Measurements from ENCODE around the gene BRD3. TPM values are rescaled to one million over a fixed set of nuclear protein-coding genes. Genes with fewer than 3 reads are reported as not detected.

BRD3 gene
- total RNA-seq, 1 donor from 2014 or later = 44.7 TPM

DNA sequence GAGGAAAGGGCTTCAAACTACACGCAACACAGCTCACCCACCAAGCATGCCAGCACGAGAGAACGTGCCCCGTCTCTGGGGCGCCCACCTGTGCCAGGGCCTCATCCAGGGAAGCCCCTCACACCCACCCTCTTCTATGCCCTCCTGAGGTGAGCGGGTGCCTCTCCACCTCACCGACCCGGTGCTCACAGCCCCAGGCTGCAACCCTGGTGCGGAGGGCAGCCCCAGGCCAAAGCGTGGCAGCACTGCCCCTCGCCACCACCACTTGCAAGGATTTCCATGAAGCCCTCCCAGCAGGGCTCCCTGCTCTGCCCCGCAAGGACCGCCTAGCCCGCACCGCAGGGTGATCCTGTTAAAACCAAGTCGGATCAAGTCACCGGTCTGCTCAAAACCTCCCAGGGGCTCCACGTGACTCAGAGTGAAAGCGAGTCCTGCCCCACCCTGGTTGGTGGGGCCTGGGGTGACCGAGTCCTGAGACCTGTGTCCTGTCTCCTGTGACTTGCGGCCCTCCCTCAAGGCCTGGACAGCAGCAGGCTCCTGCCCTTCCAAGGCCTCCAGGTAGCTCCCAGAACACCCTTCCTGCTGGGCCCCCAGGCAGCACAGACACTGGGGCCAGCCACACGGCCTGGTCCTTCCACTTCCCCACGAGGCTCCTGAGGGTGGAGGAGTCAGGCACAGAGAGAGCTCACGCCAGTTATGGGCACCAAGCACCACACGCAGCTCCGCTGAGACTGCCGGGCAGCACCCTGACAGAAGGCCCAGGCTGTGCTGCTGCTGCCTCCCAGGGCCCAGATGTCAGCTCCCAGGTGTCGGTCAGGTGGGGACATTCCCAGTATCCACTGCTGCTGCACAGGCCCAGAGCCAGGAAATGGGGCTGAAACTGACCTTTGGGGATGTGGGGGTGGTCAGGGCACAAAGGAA, 12.7 kb downstream of the BRD3 start:
- no peak for DNase-seq (ENCODE audit: low spot score)

GRCh38 chr9:134053941-134054761, 13.7 kb downstream of the BRD3 start:
- no peak for DNase-seq (ENCODE audit: low spot score)

GRCh38 chr9:134053401-134053871, 14.4 kb downstream of the BRD3 start:
- DNase-seq (ENCODE audit: low spot score) = no peak

DNA sequence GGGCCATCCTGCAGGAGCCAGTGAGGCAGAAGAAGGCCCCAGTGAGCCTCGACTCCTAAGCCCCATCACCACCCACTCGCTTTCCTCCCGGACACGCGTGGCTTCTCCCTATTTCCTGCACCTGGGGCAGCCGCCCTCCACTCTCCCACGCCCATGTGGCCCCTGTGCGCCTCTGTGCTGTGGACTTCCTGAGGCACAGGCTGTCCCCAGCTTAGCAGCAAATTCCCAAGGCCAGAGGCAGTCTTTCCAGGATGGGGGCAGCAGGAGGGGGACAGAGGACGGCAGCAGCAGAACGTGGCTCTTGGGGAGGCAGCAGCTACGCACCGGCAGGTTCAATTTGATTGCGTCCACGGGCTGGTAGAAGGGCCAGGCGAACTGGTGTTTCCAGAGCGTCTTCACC, 14.9 kb downstream of the BRD3 start:
- DNase-seq (ENCODE audit: low spot score) = no peak

DNA sequence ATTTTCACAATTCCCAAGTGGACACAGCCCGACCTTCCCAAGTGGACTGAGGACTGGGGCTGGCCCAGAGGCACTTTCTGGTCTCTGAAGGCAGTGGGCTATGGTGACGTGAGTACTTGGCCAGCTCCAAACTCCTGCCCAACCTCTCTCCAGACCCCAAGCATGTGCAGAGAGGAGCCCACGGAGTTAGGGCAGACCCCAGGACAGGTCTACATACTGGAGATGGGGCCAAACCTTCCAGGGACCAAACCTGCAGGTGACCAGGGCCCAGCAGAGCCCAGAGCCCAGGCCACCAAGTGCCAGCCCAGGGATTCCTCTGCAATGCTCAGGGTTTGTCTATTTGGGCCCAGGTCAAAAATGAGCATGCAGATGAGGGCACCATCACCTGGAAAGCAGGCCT, 15.3 kb downstream of the BRD3 start:
- no peak for DNase-seq (ENCODE audit: low spot score)

DNA sequence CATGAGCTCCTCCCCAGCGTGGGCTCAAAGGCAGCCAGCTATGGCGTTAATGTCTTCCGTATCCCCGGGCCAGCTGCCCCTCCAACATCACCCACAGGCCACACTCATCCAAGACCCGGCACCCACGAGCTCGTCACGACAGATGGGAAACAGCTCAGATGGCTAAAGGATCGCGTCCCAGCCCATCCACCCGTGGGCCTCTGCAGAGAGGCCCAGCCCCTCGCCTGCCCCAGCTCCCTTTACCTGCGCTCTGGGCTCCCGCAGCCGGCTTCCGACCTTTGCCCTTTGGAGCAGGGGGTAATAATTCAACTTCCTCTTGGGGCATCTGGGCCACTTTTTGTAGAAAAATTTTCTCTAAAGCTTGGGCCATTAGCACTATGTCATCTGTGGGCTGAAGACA, 16.5 kb downstream of the BRD3 start:
- no peak for DNase-seq (ENCODE audit: low spot score)

DNA sequence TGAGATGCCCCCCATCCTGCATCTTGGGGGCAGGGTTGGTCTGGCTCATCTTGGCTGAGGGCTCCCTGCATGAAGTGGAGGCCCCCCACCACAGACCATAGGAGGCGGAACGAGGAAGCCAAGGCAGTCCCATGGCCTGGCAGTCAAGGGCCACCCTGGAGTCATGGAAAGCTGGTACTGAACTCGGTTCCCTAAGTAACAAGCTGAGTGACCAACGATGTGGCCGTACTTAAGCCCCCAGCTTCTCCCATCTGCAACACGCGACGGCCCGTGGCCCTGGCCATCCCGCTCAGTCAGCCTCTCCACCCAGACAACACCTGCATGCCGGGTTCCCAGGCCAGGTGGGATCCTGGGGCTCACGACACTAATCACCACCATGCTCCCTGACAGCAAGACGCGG, 17.1 kb downstream of the BRD3 start:
- no peak for DNase-seq (ENCODE audit: low spot score)

DNA sequence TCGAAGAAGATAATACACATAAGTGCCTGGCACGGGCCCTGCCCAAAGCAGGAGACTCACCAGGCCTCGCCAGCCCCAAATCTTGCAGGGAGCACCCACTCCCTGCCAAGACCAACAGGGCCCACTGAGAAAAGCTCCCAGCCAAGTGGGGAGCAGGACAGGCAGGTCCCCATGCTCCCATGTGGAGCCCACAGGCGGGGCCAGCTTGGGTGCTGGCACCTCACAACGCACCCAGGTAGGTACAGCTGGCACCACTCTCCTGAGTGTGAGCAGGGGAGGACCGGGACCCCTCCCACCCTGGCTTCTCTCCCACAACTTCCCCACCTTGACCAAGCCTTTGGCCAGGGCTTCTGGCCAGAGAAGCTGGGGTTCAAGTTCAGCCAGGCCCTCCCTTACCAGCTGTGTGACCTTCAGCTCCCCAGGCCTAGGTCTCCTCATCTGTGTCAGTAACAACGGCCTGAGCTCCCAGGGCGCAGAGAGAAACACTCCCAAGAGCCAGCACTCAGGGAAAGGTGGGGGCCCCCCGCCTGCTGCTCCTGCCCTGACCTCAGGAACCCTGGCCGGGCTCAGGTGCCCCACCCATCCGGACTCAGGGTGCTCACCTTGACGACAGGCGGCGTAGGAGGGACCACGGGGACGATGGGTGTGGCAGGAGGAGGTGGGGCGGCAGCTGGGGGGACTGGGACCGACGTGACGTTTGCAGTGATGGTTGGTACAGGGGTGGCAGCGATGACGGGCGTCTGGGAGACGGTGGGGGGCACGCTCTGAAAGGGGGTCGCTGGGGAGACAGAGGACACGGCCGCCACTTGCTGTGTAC, 17.8 kb downstream of the BRD3 start:
- no peak for DNase-seq (ENCODE audit: low spot score)

GRCh38 chr9:134049236-134049635, 18.6 kb downstream of the BRD3 start:
- no peak for DNase-seq (ENCODE audit: low spot score)

DNA sequence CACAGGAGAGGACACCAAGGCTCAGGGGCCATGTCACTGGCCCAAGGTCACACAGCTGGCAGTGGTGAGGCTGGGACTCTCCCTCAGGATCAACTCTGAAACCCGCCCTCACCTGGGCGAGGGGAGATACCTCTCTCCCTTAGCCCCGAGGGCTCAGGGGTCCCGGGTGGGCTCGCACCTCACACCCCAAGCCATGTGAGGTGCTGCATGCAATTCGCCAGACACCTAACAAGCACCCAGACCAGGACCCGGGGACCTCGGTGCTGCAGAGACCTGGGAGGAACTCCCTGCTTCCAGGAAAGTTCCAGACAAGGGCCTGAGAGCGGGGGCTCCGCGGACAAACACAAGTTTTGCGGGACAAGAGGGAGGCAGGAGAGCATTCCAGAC, 19.3 kb downstream of the BRD3 start:
- no peak for DNase-seq (ENCODE audit: low spot score)

DNA sequence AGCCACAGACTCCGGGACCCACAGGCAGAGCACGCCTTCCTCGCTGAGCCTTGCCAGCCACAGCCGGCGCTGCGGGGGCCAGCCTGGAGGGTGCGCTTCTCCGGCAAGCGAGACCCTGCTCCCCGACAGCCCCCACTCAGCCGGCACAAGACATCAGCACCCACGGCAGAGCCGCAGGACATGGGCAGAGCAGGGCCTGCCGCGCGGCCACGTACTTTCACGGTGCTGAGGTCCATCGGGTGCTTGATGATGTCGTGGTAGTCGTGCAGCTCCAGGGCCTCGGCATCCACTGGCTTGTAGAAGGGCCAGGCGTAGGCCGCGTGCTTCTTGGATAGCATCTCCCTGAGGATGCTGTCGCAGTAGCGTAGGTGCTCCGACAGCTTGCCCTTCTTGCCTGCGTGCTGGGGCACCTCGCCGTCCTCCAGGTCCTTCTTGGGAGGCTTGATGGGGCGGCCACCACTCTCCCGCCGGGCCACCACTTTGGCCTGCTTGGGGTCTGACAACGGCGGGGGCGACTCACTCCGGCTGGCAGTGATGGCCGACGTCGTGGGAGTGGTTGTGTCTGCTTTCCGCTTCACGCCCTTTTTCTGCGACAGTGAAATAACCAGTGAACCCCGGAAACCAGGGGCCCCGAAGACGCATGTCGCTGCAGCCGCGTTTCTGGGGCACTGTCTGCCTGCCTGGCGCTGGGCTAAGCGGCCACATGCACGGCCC, 19.8 kb downstream of the BRD3 start:
- DNase-seq (ENCODE audit: low spot score) = no peak

- DNase-seq (ENCODE audit: low spot score) = no peak
Measured at GRCh38 chr9:134046894-134047681, 20.7 kb downstream of the BRD3 start.

DNA sequence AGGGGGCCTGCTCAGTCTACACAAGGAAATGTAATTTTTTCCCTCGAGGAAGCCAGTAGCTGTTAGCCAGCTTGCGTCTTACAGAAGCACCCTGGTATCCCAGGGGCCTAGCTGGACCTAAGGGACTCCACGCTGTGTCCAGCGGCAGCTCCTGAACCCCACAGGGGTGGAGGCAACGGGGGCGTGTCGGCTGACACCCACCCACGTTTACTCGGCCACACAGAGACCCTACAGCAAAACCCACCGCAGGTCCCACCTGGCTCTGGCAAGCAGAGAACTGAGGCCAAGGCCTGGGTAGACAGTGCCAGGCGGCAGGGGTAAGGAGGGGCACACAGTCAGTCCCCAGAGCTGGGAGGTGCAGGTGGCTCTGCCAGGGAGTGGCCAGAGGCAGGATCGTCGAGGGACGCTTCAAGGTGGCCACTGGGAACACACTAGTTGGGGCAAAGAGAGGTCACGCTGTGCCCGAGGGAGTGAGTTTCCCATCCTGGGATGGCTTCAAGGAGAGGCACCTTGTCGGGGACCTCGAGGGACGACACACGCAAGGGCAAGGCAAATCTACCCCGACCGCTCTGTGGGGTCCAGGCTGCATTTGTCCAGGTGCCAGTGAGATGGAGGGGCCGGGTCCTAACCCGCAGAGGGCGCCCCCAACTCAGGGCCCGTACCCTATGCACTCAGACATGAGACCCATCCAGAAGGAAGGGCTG, 21.8 kb downstream of the BRD3 start:
- no peak for DNase-seq (ENCODE audit: low spot score)

DNA sequence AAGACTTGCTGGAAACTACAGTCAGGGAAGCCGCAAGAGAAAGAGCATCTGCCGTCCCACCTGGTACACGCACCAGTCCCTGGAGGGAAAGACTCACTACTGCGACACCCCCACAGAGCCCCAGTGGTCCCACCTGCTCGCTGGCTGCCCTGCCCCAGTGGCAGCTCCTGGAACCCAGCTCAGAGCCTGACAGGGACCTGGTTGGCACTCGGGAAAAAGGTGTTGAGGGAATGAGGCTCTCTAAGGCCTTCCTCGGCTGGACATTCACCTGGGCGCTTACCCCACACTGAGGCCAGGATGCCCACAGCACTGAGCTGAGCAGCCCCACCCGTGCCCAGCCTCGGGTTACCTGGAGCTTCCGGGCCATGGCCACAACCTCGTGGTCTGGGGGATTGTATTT, 22.9 kb downstream of the BRD3 start:
- DNase-seq (ENCODE audit: low spot score) = no peak

GRCh38 chr9:134043531-134043988, 24.3 kb downstream of the BRD3 start:
- DNase-seq (ENCODE audit: low spot score) = no peak

GRCh38 chr9:134041649-134041962, 26.2 kb downstream of the BRD3 start:
- no peak for DNase-seq (ENCODE audit: low spot score)

DNA sequence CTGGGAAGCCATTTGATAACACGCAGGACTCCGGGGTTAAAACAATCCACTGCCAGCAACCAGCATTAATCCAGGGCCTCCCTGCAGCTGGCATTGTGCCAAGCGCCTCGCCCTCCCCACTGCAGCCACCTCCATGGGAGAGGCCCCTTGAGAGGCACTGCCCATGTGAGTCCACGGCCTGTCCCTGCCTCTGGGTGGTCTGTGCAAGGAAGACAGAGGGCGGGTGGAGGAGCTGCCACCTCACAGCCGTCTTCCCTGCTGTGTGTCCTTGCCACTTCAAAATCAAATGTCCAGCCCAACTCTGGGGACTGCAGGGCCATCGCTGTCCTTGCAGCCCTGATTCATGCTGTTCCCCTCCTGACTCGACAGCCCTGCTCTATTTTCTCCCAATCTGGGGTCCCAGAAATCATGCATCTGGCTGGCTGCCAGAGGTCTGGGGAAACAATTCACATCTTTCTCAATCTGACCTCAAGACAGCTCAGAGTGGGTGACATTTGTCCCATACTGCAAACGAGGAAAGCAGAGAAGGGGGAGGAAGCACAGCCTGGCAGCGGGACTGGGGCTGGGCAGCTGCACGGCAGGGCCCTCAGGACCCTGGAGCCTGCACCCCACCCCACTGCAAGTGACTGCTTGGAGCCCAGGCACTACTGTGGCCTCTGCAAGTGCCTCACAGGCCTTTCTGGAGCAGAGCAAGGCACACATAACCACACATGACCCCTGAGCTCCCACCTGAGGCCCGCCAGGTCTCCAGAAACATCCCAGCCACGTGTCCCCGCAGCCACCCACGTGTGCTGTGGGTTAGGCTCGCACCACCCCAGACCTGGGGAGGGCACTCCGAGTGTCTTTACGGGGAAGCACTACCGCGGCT, 26.8 kb downstream of the BRD3 start:
- DNase-seq (ENCODE audit: low spot score) = no peak

GRCh38 chr9:134040176-134040565, 27.7 kb downstream of the BRD3 start:
- no peak for DNase-seq (ENCODE audit: low spot score)

Measured in ureter (tissue), 1 donor.